GM21723 (cell line): Measurements from ENCODE around the gene RARG.
"Not testable (repeated sequence)": the region's sequence is repeated elsewhere in the genome, so short reads cannot be mapped to it uniquely, and the experiment has no call there.

Experiments
- ATAC-seq: cut with Tn5 transposase; IDR thresholded peaks from one replicate; pipeline ENCODE4 v1.9.1; 2021; ENCODE audit warnings: mild to moderate bottlenecking, moderate library complexity; ENCODE audit not compliant: unreplicated experiment

The RARG gene

DNA sequence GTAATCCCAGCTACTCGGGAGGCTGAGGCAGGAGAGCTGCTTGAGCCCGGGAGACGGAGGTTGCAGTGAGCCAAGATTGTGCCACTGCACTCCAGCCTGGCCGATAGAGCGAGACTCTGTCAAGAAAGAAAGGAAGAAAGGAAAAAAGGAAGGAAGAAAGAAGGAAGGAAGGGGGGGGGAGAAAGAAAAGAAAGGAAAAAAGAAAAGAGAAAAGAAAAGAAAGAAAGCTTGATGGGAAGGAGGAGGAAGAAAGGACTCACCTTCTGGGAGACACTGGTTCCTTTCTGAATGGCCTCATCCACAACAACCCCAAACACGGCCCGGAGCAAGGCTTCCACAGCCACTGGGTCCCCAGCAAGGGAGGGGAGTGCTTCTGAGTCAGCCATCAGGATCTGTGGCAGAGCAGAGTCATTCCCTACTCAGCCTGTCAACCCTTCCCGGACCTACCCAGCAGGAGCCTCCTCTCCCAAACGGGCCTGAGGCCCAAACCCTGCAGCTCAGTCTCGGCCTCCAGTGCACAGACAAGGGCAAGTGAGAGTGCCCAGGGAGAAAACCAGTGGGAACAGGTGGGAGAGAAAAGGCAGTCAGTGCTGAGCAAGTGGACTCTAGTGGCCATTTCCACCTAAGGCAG lies 58.8 kb downstream of the RARG start:
- ATAC-seq, result no peak

- no peak for ATAC-seq
Observed at GRCh38 chr12:53172352-53172751, 59.7 kb downstream of the RARG start.

- no peak for ATAC-seq
Observed at GRCh38 chr12:53171725-53172329, 60.2 kb downstream of the RARG start.

DNA sequence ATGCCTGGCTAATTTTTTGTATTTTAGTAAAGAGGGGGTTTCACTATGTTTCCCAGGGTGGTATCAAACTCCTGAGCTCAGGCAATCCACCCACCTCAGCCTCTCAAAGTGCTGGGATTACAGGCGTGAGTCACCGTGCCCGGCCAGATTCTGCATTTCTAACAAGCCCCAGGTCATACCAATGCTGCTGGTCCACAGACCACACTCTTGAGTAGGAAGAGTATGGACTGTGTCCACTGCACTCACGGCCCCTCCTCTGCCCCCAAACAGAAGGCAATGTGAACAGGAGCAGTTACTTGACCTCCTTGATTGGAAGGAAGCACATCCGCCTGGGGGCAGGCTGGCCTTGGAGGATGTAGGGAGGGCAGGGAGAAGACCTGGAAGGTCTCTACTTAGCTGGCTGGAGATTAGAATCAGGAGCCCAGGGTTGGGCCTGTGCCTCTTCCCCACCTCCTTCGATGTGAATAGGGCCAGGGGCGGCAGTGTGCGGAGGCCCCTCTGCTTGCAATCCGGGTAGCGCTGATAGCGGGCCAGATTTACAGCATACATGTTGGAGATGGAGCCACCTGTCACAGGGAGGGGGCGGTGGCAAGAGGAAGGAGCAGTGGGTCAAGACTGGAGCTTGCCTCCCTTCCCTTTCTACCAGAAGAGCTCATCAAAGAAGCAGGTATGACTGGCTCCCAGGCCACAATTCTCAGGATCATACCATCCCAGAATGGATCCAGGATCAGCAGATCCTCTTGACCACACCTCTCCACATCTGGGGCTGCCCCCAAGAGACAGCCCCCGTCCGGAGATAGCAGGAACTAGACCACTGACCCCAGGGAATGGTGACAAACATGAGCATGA lies 60.9 kb downstream of the RARG start:
- no peak for ATAC-seq

DNA sequence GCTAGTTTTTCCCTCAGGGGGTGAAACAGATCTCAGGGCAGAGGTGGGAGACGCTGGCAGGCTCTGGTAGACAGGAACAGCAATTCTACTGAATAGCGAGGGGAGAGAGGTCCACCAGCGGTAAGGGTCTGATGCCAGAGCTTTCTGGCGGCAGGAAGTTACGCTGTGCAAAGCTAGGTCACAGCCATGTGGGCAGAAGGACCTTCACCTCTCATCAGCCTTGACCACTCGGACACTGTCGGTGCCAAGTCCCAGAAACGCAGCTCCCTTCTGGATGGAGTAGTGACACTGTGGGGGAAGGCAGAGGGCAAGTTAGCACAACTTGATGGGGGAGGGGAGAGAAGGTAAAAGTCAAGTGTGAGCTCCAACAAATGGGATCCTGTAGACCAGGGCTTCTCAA lies 61.8 kb downstream of the RARG start:
- no peak for ATAC-seq

DNA sequence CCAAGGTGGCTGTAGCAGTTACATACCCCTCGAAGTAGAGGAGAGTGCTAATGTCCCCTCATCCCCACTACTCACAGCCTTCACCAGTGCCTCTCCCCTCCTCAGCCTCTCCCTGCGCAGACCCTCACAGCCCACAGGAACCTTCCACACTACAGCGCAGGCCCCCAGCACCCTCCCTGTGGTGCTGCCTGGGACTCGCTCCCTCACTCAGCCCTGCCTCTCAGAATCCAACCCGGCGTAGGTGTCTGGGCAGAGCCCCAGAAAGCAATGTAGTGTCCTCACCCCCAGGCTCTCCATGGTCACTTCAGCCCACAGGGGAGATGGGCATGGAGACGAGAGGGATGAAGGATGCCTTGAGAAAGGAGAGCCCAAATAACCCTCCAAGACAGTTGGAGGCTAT lies 62.4 kb downstream of the RARG start:
- ATAC-seq, result no peak

DNA sequence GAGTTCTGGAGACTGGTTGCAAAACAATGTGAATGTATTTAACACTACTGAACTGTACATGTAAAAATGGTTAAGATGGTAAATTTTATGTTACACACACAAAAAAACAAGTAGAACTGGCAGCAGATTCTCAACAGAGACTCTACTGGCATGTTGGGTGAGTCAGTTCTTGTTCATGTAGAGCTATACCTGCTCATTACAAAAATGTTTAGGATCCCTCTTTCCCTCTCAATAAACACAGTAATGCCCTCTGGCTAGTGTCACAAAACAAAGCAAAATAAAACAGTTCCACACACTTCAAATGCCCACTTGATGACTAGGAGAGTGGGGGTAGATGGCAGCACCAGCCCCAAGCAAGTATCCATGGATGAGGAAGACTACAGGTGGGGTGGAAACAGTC lies 65.2 kb downstream of the RARG start:
- ATAC-seq, result no peak

DNA sequence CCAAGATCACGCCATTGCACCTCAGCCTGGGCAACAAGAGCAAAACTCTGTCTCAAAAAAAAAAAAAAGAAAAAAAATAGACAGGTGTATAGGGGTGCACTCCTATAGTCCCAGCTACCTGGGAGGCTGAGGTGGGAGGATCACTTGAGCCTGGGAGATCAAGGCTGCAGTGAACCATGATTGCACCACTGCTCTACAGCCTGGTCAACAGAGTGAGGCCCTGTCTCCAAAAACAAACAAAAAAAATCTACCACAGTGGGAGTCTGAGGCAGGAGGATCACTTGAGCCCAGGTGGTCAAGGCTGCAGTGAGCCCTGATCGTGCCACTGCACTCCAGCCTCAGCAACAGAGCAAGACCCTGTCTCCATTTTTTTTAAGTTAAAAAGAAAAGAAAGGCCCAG lies 69.0 kb downstream of the RARG start:
- ATAC-seq, result not testable (repeated sequence)

DNA sequence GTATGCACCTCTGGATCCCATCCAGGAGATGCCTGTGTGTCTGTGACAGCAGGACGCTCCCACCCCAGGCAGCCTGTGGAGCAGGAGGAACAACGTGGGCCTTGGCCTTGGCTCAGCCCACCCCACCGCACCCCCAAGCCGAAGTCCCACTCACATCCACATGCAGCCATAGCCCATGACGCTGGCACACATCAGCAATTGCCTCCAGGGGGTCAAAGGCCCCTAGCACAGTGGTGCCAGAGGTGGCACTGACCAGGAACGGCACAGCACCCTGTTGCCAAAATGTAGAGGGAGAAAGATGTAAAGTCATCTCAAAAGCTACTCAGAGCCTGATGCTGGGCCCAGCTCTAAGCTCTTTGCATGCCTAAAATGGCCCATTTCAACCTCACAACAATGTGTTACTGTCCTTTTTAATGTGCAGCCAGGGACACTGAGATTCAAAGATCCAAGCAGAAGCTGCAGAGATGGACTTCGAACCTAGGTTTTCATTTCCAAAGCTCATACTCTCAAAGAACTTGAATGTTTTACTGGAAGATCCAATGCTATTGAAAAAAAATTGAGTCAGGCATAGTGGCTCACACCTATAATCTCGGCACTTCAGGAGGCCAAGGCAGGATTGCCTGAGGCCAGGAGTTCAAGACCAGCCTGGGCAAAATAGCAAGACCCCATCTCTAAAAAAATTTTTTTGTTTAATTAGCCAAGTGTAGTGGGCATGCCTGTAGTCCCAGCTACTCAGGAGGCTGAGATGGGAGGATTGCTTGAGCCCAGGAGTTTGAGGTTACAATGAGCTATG lies 70.7 kb downstream of the RARG start:
- no peak for ATAC-seq

DNA sequence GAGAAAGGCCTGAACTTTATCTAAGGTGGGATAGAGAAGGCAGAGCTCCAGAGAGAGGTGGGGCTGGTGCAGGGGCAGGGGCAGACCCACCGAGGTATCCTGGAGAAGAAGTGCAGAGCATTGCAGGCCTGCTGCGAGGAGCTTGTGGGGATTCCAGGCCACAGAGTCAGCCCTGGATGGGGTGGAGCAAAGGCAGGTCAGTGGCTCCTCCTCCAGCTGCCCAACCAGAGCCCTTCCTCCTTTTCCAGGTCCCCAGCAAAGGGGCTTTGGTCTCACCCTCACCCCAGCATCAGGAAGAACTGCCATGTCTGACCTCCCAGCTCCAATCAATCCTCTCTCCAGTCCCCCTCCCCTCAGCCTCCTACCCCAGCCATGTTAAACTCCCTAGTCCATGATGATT lies 71.3 kb downstream of the RARG start:
- no peak for ATAC-seq
